SHP77 treated with DMSO at 0.1 percent for 48 hours (cell line): Measurements from ENCODE around the gene TEX9.
A peak's percentile ranks its signal among the peaks of the same experiment; 100 is the strongest.

Experiments
- DNase-seq: peaks from one replicate; lab custom pipeline; 2025; lab: John Stamatoyannopoulos, UW

The TEX9 gene

DNA sequence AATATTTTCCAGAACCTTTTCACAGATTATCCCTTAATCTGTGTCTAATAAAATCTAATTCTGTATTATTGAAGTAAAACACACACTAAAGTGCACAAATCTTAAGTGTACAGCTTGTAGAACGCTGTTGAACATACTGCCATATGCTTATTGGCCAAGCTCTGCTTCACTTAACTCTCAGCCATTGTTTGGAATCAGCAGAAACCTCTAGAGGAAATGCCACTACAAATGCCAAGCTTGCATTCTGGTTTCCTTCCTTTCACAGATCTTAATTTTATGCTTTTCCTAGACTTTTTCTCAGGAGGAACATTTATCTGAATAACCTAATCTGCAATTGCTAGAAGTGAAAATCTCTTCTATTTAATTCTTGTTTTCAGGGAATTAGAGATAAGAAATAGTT is 89.6 kb downstream of the TEX9 start:
- DNase-seq = no peak

- DNase-seq = no peak
Measured at GRCh38 chr15:56456229-56456628, 91.0 kb downstream of the TEX9 start.

GRCh38 chr15:56459096-56459495 is 93.9 kb downstream of the TEX9 start:
- DNase-seq = no peak

DNA sequence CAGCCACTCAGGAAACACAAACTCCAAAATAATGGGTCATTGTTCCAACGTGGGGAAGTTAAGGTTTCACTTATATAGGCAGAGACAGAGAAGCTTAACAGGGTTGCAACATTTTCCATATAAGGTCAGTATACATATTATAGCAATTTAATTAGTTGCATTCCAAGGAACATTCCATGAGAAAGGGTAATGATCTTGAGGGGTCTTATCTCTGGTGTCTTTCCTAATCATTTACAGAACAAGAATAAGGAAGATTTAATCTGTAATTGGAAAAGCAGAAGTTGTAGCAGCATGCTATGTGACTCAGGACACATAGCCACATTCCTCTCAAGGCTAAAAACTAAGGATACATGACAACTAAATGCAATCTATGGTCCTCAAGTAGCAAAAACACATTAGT is 94.8 kb downstream of the TEX9 start:
- DNase-seq = no peak

DNA sequence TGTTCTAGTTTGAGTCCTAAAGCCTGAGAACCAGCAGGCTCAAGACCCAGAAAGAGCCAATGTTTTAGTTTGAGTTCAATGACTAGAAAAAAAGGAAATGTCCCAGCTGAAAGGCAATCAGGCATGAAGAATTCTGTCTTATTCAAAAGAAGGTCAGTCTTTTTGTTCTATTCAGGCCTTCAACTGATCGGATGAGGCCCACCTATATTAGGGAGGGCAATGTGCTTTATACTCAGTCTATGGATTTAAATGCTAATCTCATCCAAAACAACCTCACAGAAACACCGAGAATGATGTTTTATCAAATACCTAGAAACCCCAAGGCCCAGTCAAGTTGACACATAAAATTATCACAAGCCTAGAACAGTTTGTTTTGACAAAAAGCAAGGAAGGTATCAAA is 95.7 kb downstream of the TEX9 start:
- DNase-seq = no peak

GRCh38 chr15:56464893-56465520 is 99.8 kb downstream of the TEX9 start, which contains the start of gene MNS1:
Gene MNS1, minus strand, starts transcription at chr15:56465137. Its CDS starts 165 bp downstream, at chr15:56464972.
- DNase-seq = peak; percentile 92

GRCh38 chr15:56467616-56468015 is 102.4 kb downstream of the TEX9 start:
- DNase-seq = no peak

- peak; percentile 22 for DNase-seq
Measured at GRCh38 chr15:56468401-56468800, 103.2 kb downstream of the TEX9 start.

DNA sequence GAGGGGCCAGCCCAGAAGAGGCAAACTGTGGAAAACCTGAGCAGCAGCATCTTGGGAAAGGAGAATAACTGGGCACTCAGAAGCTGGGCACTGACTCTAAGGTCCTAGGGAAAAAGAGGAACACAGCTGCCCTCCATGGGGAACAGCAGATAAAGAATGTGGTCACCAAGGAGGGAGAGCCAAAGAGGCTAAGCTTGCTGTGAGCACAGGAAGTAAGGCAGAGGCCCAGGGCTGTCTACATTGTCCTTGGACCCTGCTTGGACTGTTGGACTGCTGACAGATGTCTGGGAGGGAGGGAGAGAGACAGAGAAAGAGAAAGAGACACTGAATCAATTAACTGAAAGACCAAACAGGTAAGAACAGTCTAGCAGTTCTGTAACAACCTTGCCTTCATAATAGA is 104.3 kb downstream of the TEX9 start:
- DNase-seq = no peak

GRCh38 chr15:56471440-56472069 is 106.3 kb downstream of the TEX9 start:
- no peak for DNase-seq

GRCh38 chr15:56472278-56472677 is 107.1 kb downstream of the TEX9 start:
- DNase-seq = no peak

DNA sequence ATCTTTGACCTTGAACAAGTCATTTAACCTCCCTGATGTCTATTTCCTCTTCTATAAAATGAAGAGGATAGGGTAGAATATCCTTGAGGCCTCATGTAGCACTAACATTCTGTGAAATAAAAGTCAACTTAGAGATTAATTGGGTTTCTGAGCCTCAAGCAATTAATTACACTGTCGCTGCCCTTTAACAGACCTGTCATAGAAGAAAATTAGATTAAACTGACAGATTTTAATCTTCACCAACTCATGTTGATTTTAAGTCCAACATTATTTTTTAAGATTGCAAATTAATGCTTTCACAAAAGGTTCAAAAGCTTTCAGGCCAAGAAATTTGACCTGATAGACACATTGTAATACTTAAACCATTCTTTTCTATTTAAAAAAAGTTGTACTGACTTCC is 107.8 kb downstream of the TEX9 start:
- DNase-seq = no peak

- DNase-seq = no peak
Measured at GRCh38 chr15:56475351-56475750, 110.1 kb downstream of the TEX9 start.
